ENCODE data around the gene SMC3.
"Not testable (repeated sequence)": the region's sequence is repeated elsewhere in the genome, so short reads cannot be mapped to it uniquely, and the experiment has no call there.

SMC3 gene

GRCh38 chr10:110567201-110568054 is at the start of gene SMC3:
Gene SMC3, plus strand, starts transcription at chr10:110567695. Its CDS starts 122 bp downstream, at chr10:110567817.
- peak; percentile 85 to 91 (median 91) for DNase-seq (ENCODE audit: low read depth in 2 of 3, low spot score in 1 of 3)

- DNase-seq (ENCODE audit: low read depth in 2 of 3, low spot score in 1 of 3) = no peak
These were observed 45.0 kb upstream of the SMC3 start for GRCh38 chr10:110522365-110522988.

GRCh38 chr10:110523736-110524135 is 43.8 kb upstream of the SMC3 start:
- no peak for DNase-seq (ENCODE audit: low read depth in 2 of 3, low spot score in 1 of 3)

- no peak for DNase-seq (ENCODE audit: low read depth in 2 of 3, low spot score in 1 of 3)
These were observed 43.2 kb upstream of the SMC3 start for GRCh38 chr10:110524179-110524858.

- DNase-seq (ENCODE audit: low read depth in 2 of 3, low spot score in 1 of 3) = no peak
These were observed 42.6 kb upstream of the SMC3 start for GRCh38 chr10:110524859-110525232.

- no peak for DNase-seq (ENCODE audit: low read depth in 2 of 3, low spot score in 1 of 3)
These were observed 41.9 kb upstream of the SMC3 start for GRCh38 chr10:110525349-110526260.

GRCh38 chr10:110527731-110528171 is 39.7 kb upstream of the SMC3 start:
- DNase-seq (ENCODE audit: low read depth in 2 of 3, low spot score in 1 of 3) = no peak

GRCh38 chr10:110528224-110528996 is 39.1 kb upstream of the SMC3 start:
- DNase-seq (ENCODE audit: low read depth in 2 of 3, low spot score in 1 of 3) = no peak

GRCh38 chr10:110528997-110529524 is 38.4 kb upstream of the SMC3 start:
- DNase-seq (ENCODE audit: low read depth in 2 of 3, low spot score in 1 of 3) = peak in 1 of 3 donors; percentile 53

- no peak for DNase-seq (ENCODE audit: low read depth in 2 of 3, low spot score in 1 of 3)
These were observed 37.9 kb upstream of the SMC3 start for GRCh38 chr10:110529596-110530011.

- no peak for DNase-seq (ENCODE audit: low read depth in 2 of 3, low spot score in 1 of 3)
These were observed 37.2 kb upstream of the SMC3 start for GRCh38 chr10:110530131-110530831.

GRCh38 chr10:110531687-110532086 is 35.8 kb upstream of the SMC3 start:
- DNase-seq (ENCODE audit: low read depth in 2 of 3, low spot score in 1 of 3) = no peak

GRCh38 chr10:110532628-110533027 is 34.9 kb upstream of the SMC3 start:
- not testable (repeated sequence) for DNase-seq (ENCODE audit: low read depth in 2 of 3, low spot score in 1 of 3)

GRCh38 chr10:110533149-110533548 is 34.3 kb upstream of the SMC3 start:
- no peak for DNase-seq (ENCODE audit: low read depth in 2 of 3, low spot score in 1 of 3)

- no peak for DNase-seq (ENCODE audit: low read depth in 2 of 3, low spot score in 1 of 3)
These were observed 32.9 kb upstream of the SMC3 start for GRCh38 chr10:110534571-110534970.

- DNase-seq (ENCODE audit: low read depth in 2 of 3, low spot score in 1 of 3) = peak; percentile 60 to 76 (median 73)
These were observed 31.3 kb upstream of the SMC3 start for GRCh38 chr10:110535958-110536891.

- DNase-seq (ENCODE audit: low read depth in 2 of 3, low spot score in 1 of 3) = no peak
These were observed 28.4 kb upstream of the SMC3 start for GRCh38 chr10:110539091-110539490.

- DNase-seq (ENCODE audit: low read depth in 2 of 3, low spot score in 1 of 3) = no peak
These were observed 27.5 kb upstream of the SMC3 start for GRCh38 chr10:110540031-110540430.

Data from stimulated activated CD4-positive, alpha-beta T cell treated with anti-CD3 and anti-CD28 coated beads, Interleukin-12 subunit alpha, Interleukin-12 subunit beta, amount 100 ng/mL, for 48 hours (primary cell).